ENCODE measurements around the gene REP15. TPM values are rescaled to one million over a fixed set of nuclear protein-coding genes. Genes with fewer than 3 reads are reported as not detected.

REP15 gene
- total RNA-seq, 1 experiment from 2014 or later = 0.86 TPM

DNA sequence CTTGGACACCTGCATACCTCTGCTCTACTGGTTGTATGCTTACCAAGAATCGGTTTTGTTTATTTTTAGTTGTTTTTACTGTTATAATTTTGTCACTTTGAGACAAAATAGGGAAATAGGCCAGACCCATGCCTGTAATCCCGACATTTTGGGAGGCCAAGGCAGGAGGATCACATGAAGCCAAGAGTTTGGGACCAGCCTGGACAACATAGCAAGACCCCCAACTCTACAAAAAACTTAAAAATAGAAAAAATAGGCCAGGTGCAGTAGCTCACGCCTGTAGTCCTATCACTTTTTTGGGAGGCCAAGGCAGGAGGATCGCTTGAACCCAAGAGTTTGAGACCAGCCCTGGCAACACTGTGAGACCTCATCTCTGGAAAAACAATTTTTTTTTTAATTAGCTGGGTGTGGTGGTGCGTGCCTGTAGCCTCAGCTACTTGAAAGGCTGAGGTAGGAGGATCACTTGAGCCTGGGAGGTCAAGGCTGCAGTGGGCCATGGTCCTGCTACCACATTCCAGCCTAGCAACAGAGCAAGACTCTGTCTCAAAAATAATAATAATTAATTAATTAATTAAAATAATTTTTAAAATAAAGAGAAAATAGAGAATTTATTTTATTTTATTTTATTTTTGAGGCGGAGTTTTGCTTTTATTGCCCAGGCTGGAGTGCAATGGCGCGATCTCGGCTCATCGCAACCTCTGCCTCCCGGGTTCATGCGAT is 13.1 kb downstream of the REP15 start:
- no peaks in the 10 kb centered on the region for H3K9me2 ChIP-seq (ENCODE audit: insufficient read depth)
- H4K20me1 ChIP-seq (ENCODE audit: insufficient read depth) = no peaks in the 10 kb centered on the region
- peaks cover 5 to 16% of the 10 kb centered on the region in 2 experiments for H3K4me1 ChIP-seq (ENCODE audit: control insufficient read depth in 1 of 2, insufficient read depth in 2 of 2, low read length in 2 of 2)
- peak overlapping the region; percentile 7 for H2AFZ ChIP-seq (ENCODE audit: low read depth, low read length, poor library complexity, severe bottlenecking)
- RAD21 ChIA-PET (ENCODE audit: low non-redundant PET in 1 of 2, low total read pairs in 2 of 2, uncharacterized antibody in 2 of 2, unreplicated experiment in 2 of 2) = no interaction called here
- ATAC-seq (no peak), DNase-seq (ENCODE audit: low read depth, low spot score) (no peak)
- peaks cover 0 to 3% of the 10 kb centered on the region in 2 experiments; a peak in 1 of 4 replicates for H3K36me3 ChIP-seq (ENCODE audit: control insufficient read depth in 1 of 2, insufficient read depth in 2 of 2, low read length in 2 of 2)
- TF ChIP-seq JUND (IDR thresholded peaks at IDR 0.05) = no peak
- no peak for TF ChIP-seq SP1 (IDR thresholded peaks at IDR 0.05; ENCODE audit: low read depth)
- no peak for TF ChIP-seq SRF (IDR thresholded peaks at IDR 0.05; ENCODE audit: low read depth)
- TF ChIP-seq, protein P1, sequence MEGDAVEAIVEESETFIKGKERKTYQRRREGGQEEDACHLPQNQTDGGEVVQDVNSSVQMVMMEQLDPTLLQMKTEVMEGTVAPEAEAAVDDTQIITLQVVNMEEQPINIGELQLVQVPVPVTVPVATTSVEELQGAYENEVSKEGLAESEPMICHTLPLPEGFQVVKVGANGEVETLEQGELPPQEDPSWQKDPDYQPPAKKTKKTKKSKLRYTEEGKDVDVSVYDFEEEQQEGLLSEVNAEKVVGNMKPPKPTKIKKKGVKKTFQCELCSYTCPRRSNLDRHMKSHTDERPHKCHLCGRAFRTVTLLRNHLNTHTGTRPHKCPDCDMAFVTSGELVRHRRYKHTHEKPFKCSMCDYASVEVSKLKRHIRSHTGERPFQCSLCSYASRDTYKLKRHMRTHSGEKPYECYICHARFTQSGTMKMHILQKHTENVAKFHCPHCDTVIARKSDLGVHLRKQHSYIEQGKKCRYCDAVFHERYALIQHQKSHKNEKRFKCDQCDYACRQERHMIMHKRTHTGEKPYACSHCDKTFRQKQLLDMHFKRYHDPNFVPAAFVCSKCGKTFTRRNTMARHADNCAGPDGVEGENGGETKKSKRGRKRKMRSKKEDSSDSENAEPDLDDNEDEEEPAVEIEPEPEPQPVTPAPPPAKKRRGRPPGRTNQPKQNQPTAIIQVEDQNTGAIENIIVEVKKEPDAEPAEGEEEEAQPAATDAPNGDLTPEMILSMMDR (IDR thresholded peaks at IDR 0.05 in 2 of 3, conservative IDR thresholded peaks at IDR 0.05 in 1 of 3; ENCODE audit: borderline replicate concordance in 1 of 3, insufficient read depth in 1 of 3, low read depth in 2 of 3, low read length in 2 of 3) = no peak
- TF ChIP-seq EZH2 (IDR thresholded peaks at IDR 0.05) = no peak
- TF ChIP-seq CBX3 (IDR thresholded peaks at IDR 0.05; ENCODE audit: low read depth) = no peak
- TF ChIP-seq, protein P2, sequence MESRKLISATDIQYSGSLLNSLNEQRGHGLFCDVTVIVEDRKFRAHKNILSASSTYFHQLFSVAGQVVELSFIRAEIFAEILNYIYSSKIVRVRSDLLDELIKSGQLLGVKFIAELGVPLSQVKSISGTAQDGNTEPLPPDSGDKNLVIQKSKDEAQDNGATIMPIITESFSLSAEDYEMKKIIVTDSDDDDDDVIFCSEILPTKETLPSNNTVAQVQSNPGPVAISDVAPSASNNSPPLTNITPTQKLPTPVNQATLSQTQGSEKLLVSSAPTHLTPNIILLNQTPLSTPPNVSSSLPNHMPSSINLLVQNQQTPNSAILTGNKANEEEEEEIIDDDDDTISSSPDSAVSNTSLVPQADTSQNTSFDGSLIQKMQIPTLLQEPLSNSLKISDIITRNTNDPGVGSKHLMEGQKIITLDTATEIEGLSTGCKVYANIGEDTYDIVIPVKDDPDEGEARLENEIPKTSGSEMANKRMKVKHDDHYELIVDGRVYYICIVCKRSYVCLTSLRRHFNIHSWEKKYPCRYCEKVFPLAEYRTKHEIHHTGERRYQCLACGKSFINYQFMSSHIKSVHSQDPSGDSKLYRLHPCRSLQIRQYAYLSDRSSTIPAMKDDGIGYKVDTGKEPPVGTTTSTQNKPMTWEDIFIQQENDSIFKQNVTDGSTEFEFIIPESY (IDR thresholded peaks at IDR 0.05; ENCODE audit: extremely low read depth, insufficient replicate concordance, low read length) = no peak
- TF ChIP-seq ZFX (IDR thresholded peaks at IDR 0.05) = no peak
- no peak for TF ChIP-seq TCF7L2 (IDR thresholded peaks at IDR 0.05; ENCODE audit: borderline replicate concordance, extremely low read depth, insufficient read depth, insufficient read length)
- no peak for TF ChIP-seq CEBPB (IDR thresholded peaks at IDR 0.05; ENCODE audit: low read depth)
- no peak for TF ChIP-seq ELF1 (IDR thresholded peaks at IDR 0.05; ENCODE audit: borderline replicate concordance, low read depth)
- no peak for TF ChIP-seq RAD21 (IDR thresholded peaks at IDR 0.05; ENCODE audit: low read depth)
- no peak for TF ChIP-seq EGR1 (IDR thresholded peaks at IDR 0.05; ENCODE audit: low read depth)
- TF ChIP-seq ZNF274 (IDR thresholded peaks at IDR 0.05; ENCODE audit: low read depth, low read length) = no peak
- no peak for TF ChIP-seq FOSL1 (IDR thresholded peaks at IDR 0.05; ENCODE audit: low read depth)
- TF ChIP-seq POLR2AphosphoS5 (IDR thresholded peaks at IDR 0.05; ENCODE audit: low read depth, low read length) = no peak
- no peak for TF ChIP-seq SIN3A (IDR thresholded peaks at IDR 0.05; ENCODE audit: low read depth)
- TF ChIP-seq EZH2phosphoT487 (IDR thresholded peaks at IDR 0.05; ENCODE audit: borderline replicate concordance) = no peak
- intact Hi-C loops (cut with micrococcal nuclease) = loop anchor here (10.0 kb wide), 2 partner anchors 695 to 855 kb away; partner anchors contain the start of gene TM7SF3
- peak overlapping the region; percentile 83; the same call in 1 of the 2 replicates for H3K4me2 ChIP-seq (ENCODE audit: low read length)
- H3K27ac ChIP-seq (ENCODE audit: low read depth, low read length) = no peak overlapping the region
- no peak overlapping the region for H3K9ac ChIP-seq (ENCODE audit: low read length)
- POLR2A ChIA-PET = no interaction called here
- no TSS peak for BruUV-seq (replicated peaks)
- CTCF ChIA-PET = no interaction called here
- H3K79me2 ChIP-seq (ENCODE audit: insufficient read depth, low read length) = peaks cover 39% of the 10 kb centered on the region
- H3K27me3 ChIP-seq (ENCODE audit: insufficient read depth, low read length) = no peaks in the 10 kb centered on the region
- H3K9me3 ChIP-seq (ENCODE audit: control insufficient read depth in 1 of 2, insufficient read depth in 1 of 2, low read depth in 1 of 2, low read length in 2 of 2) = no peaks in the 10 kb centered on the region
- no peak overlapping the region for H3K4me3 ChIP-seq (replicated peaks in 1 of 2; ENCODE audit: low read depth in 1 of 2, low read length in 2 of 2)

Measured in HCT116 (cell line).